Activated CD4-positive, alpha-beta memory T cell treated with anti-CD3 and anti-CD28 coated beads for 36 hours (primary cell): Measurements from ENCODE around the gene OXNAD1. TPM values are rescaled to one million over a fixed set of nuclear protein-coding genes. Genes with fewer than 3 reads are reported as not detected.
A peak's percentile ranks its signal among the peaks of the same experiment; 100 is the strongest.
"Not testable (repeated sequence)": the region's sequence is repeated elsewhere in the genome, so short reads cannot be mapped to it uniquely, and the experiment has no call there.

Experiments used
- CTCF ChIA-PET: fragments of 350-600 bp; sonication (Branson Sonifier 250); formaldehyde crosslinking; loops from one replicate; lab custom pipeline; 2021; ENCODE audit warnings: antibody characterized with exemption, inconsistent platforms; lab: Charles Lee
- POLR2A ChIA-PET: fragments of 350-600 bp; sonication (Branson Sonifier 250); formaldehyde crosslinking; loops from one replicate; lab custom pipeline; 2021; ENCODE audit warnings: antibody characterized with exemption; lab: Charles Lee
- DNase-seq: peaks from one replicate; pipeline ENCODE4 v3.0.0-alpha.2; 2020
- H3K27ac Mint-ChIP-seq: one replicate; pipeline ENCODE4 v1.8.0; 2021; ENCODE audit warnings: mixed read lengths
- H3K27me3 Mint-ChIP-seq: one replicate; pipeline ENCODE4 v1.8.0; 2021; ENCODE audit warnings: mixed read lengths
- H3K36me3 Mint-ChIP-seq: one replicate; pipeline ENCODE4 v1.8.0; 2021; ENCODE audit warnings: mixed read lengths
- H3K4me1 Mint-ChIP-seq: one replicate; pipeline ENCODE4 v1.8.0; 2021; ENCODE audit warnings: low read depth, mixed read lengths
- H3K4me3 Mint-ChIP-seq: one replicate; pipeline ENCODE4 v1.8.0; 2021; ENCODE audit warnings: mild to moderate bottlenecking, mixed read lengths
- H3K9me3 Mint-ChIP-seq: one replicate; pipeline ENCODE4 v1.8.0; 2021; ENCODE audit warnings: mixed read lengths
- intact Hi-C: fragments of 100-400 bp; cut with micrococcal nuclease; formaldehyde crosslinking; loops from one replicate; pipeline ENCODE4 v1.15.1; 2023
- total RNA-seq, 2 experiments: library from RNA; stranded (reverse); gene quantifications; one replicate each; pipeline ENCODE4 v1.2.3, GENCODE V29; 2021

OXNAD1 gene
- total RNA-seq, 2 experiments from 2014 or later: 23.5 to 24.0 TPM

DNA sequence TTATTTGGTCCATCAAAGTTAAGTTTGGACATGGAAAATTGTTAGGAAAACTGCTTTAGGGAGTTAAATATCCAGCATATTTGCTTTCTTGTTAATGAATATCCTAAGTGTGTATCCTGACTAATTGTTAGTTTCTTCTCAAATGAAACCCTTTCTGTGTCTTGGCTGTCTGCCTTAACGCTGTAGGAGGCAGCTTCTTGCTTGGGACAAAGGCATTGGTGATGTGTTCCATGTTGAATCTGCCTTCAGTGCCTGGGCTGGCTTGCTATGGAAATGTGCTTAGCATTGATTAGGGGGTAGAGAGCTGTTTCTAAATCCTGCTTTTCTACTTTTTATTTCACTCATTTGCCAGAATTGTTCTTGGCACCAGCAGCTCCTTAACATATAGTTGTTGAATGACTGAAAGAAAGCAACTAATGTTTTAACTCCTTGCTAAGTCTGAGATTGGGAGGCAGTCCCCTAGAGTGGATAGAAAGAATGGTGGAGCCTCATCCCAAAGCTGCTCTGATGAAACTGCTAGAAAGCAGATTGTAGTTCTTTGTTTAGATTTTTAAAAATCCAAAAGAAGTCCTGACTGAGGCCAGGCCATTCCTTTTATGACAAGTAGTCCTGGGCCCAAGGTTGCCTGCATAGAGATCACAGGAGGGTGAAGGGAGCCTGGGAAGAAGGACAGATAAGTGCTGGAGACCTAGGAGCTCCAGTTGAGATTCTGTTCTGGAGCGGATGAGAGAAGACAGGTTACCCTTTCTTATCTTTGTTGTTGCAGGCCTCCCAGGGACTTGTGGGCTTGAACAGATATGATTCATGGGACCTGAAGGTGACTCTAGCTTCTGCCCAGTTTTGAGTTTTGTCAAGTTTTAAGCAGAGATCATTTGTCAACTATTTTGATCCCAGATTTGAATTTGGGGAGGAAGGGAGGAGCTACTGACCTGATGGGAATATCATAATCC is 39.3 kb downstream of the OXNAD1 start:
- ChIA-PET CTCF (interaction anchor here (0.7 to 2.4 kb wide), 8 partner anchors 10 to 37 kb away, joined by 3 to 20 read pairs (median 4); no protein-coding TSS in a partner anchor), POLR2A (interaction anchor here (1.1 to 2.0 kb wide), 5 partner anchors 9 to 18 kb away, joined by 3 to 9 read pairs (median 4); no protein-coding TSS in a partner anchor)
- intact Hi-C loops: loop anchor here (2.0 to 10.0 kb wide), 5 partner anchors 14 to 850 kb away; no protein-coding TSS in a partner anchor
- no peaks in the 10 kb centered on the region for H3K9me3 Mint-ChIP-seq
- DNase-seq: peak; percentile 49
- peaks cover 43% of the 10 kb centered on the region for H3K36me3 Mint-ChIP-seq
- peak overlapping the region; percentile 12 for H3K4me3 Mint-ChIP-seq
- H3K4me1 Mint-ChIP-seq: peaks cover 95% of the 10 kb centered on the region
- H3K27me3 Mint-ChIP-seq: no peaks in the 10 kb centered on the region
- H3K27ac Mint-ChIP-seq: peak overlapping the region; percentile 88

DNA sequence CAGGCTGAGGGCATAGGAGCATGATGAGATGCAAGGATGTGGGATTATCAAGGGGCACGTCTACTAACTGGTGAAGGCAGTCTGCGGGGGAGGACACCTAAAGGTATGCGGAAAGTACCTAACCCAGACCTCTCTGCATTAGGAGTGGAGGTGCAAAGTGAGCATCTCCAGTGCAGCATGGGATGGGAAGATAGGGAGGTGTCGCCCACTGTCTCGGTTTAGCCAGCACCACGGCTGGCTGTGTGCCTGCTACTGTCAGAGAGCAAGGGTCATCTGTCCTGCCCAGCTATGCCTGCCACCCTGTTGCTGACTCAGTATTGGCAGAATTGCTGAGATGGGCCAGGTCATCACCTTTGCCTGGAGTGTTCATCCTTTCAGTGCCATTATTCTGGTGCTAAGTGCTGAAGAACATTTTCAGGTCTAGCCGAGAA is 40.1 kb downstream of the OXNAD1 start:
- H3K4me3 Mint-ChIP-seq: peak overlapping the region; percentile 12
- peaks cover 95% of the 10 kb centered on the region for H3K4me1 Mint-ChIP-seq
- peaks cover 44% of the 10 kb centered on the region for H3K36me3 Mint-ChIP-seq
- H3K9me3 Mint-ChIP-seq: no peaks in the 10 kb centered on the region
- POLR2A ChIA-PET: interaction anchor here (1.1 to 2.0 kb wide), 5 partner anchors 9 to 19 kb away, joined by 3 to 9 read pairs (median 4); no protein-coding TSS in a partner anchor
- CTCF ChIA-PET: interaction anchor here (0.7 to 2.7 kb wide), 6 partner anchors 10 to 38 kb away, joined by 3 to 20 read pairs (median 6); no protein-coding TSS in a partner anchor
- no peaks in the 10 kb centered on the region for H3K27me3 Mint-ChIP-seq
- H3K27ac Mint-ChIP-seq: peak overlapping the region; percentile 88
- DNase-seq: peak; percentile 73
- intact Hi-C loops: loop anchor here (2.0 to 10.0 kb wide), 4 partner anchors 14 to 850 kb away; no protein-coding TSS in a partner anchor

DNA sequence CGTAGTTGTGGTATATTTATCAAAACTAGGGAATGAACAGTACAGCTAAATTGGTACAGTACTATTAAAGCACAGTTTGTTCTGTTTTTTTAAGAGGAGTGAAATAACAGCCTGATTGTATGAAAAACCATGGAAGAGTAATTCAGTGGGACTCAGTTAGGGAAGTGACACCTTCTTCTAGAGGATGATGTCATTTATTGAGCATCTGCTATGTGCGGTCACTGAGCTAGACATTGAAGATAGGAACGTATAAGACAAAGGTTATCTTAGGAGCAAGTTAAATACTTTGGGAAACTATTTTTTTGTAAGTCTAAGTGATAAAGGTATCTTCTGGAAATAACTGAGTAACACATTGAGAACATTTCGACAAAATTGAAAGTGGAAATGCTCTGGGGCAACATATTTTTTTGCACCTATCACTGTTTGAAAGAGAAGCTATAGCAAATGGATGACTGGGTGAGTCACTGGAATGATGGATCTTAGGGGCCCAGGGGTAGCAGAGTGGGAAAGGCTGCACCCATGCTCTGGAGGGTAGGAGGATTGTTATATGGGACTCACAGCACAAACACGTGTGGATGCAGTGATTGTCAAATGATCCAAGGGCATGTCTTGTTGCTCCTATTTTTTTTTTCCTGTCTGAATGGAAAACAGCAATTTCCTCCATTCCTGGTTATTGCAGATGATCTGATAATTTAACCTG is 43.0 kb downstream of the OXNAD1 start:
- CTCF ChIA-PET: interaction anchor here (0.9 to 3.9 kb wide), 5 partner anchors 10 to 40 kb away, joined by 3 to 23 read pairs (median 9); no protein-coding TSS in a partner anchor
- Mint-ChIP-seq H3K36me3 (peaks cover 48% of the 10 kb centered on the region), H3K9me3 (no peaks in the 10 kb centered on the region), H3K4me3 (peak overlapping the region; percentile 0), H3K27ac (peak overlapping the region; percentile 82), H3K27me3 (no peaks in the 10 kb centered on the region), H3K4me1 (peaks cover 89% of the 10 kb centered on the region)
- DNase-seq: peak; percentile 41
- POLR2A ChIA-PET: interaction anchor here (0.9 to 2.0 kb wide), 4 partner anchors 9 to 204 kb away, joined by 3 to 7 read pairs (median 4); no protein-coding TSS in a partner anchor
- intact Hi-C loops: loop anchor here (5.0 to 10.0 kb wide), 3 partner anchors 534 to 847 kb away; no protein-coding TSS in a partner anchor

DNA sequence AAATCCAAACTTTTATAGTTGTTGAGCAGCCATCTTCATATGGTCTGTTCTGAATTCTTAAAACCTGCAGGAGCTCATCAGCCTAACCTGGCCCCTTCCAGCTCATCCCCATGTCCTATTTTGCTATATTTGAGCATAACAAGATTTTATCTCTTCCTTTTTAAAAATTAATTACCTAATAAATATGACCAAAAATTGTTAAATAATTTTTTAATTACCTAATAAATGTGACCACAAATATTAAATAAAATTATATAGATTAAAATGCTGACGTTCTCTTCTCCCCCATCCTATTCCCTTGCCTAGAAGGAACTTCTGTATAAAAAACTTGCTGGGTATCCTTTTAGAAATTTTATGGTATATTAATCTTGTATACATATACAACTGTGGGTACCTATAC is 43.7 kb downstream of the OXNAD1 start:
- H3K9me3 Mint-ChIP-seq: no peaks in the 10 kb centered on the region
- no peak for DNase-seq
- peaks cover 44% of the 10 kb centered on the region for H3K36me3 Mint-ChIP-seq
- H3K4me1 Mint-ChIP-seq: peaks cover 89% of the 10 kb centered on the region
- no peak overlapping the region for H3K4me3 Mint-ChIP-seq
- POLR2A ChIA-PET: interaction anchor here (0.9 to 1.2 kb wide), 2 partner anchors 8 to 18 kb away, joined by 4 read pairs; no protein-coding TSS in a partner anchor
- CTCF ChIA-PET: interaction anchor here (0.7 to 3.9 kb wide), 5 partner anchors 10 to 40 kb away, joined by 3 to 23 read pairs (median 9); no protein-coding TSS in a partner anchor
- H3K27me3 Mint-ChIP-seq: no peaks in the 10 kb centered on the region
- H3K27ac Mint-ChIP-seq: peak overlapping the region; percentile 84
- intact Hi-C loops: loop anchor here (1.0 to 10.0 kb wide), 9 partner anchors 7 to 846 kb away; partner anchors contain the start of gene OXNAD1

DNA sequence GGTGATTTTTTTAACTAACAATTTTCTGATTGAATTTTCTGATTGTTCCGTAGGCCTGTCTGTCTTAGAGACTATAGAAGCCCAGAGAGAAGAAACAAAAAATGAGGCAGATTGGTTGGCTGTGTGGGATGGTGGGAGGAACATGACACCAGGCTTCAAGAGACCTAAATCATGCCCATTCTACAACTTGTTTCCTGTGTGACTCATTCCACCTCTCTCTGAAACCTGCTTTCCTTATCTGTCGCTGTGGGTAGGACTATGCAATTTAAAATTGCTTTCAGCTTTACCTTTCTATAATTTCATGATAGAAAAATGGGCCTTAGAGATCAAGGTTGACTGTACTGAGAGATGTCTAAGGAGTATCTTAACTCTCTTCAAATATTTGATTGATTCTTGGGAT is 44.5 kb downstream of the OXNAD1 start:
- POLR2A ChIA-PET: interaction anchor here (1.0 kb wide), 1 partner anchor 29 kb away, joined by 3 read pairs; no protein-coding TSS in a partner anchor
- Mint-ChIP-seq H3K27ac (peak overlapping the region; percentile 84), H3K9me3 (no peaks in the 10 kb centered on the region), H3K4me3 (peak overlapping the region; percentile 33), H3K4me1 (peaks cover 91% of the 10 kb centered on the region), H3K36me3 (peaks cover 48% of the 10 kb centered on the region), H3K27me3 (no peaks in the 10 kb centered on the region)
- intact Hi-C loops: loop anchor here (1.0 to 10.0 kb wide), 9 partner anchors 8 to 845 kb away; partner anchors contain the start of gene OXNAD1
- DNase-seq: peak; percentile 76
- CTCF ChIA-PET: interaction anchor here (1.0 to 3.9 kb wide), 3 partner anchors 9 to 19 kb away, joined by 9 to 23 read pairs (median 10); no protein-coding TSS in a partner anchor

DNA sequence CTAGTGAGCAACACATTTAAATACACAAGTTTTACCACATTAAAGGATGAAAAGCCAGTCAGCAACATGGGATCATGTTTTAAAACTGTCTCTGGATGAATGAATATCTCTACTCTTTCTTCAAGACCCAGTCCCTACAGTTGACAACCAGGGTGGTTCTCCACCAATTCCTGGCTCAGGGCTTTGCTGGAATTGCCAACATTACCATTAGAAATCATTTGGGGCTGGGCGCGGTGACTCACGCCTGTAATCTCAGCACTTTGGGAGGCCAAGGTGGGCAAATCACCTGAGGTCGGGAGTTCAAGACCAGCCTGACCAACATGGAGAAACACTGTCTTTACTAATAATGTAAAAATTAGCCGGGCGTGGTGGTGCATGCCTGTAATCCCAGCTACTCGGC is 45.5 kb downstream of the OXNAD1 start:
- intact Hi-C loops, H3K4me3 Mint-ChIP-seq, H3K27me3 Mint-ChIP-seq, H3K9me3 Mint-ChIP-seq: not testable (repeated sequence)
- ChIA-PET POLR2A (interaction anchor here (1.1 kb wide), 1 partner anchor 46 kb away, joined by 3 read pairs; the partner anchor contains the start of genes DPH3 and OXNAD1), CTCF (interaction anchor here (1.1 kb wide), 1 partner anchor 240 kb away, joined by 3 read pairs; no protein-coding TSS in a partner anchor)
- Mint-ChIP-seq H3K4me1 (peaks cover 91% of the 10 kb centered on the region), H3K36me3 (peaks cover 51% of the 10 kb centered on the region), H3K27ac (peak overlapping the region; percentile 84)
- peak; percentile 9 for DNase-seq

DNA sequence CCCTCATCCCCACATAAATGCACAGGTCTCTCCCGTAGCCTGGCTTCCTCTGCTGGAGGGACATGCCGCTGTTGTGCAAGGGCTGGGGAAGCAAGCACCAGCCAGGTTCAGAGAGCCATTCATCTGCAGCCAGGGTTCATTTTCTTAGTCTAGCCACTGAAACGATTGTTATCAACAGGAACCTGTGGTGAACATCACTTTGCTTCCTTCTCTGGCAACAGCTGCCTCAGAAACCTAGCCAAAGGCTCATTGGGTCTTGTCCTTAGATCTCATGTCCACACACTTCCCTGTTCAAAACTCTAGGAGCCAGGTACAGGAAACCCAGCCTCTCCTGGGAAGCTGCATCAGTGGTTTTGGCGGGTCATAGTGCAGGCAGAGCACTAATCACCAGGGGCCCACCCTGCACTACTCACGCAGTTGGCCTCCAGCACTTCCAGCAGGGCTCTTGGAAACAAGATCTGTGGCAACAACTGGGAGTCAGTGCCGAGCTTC is 47.0 kb downstream of the OXNAD1 start:
- H3K4me1 Mint-ChIP-seq: peaks cover 91% of the 10 kb centered on the region
- H3K27ac Mint-ChIP-seq: peak overlapping the region; percentile 82
- CTCF ChIA-PET: interaction anchor here (0.6 to 5.1 kb wide), 7 partner anchors 11 to 197 kb away, joined by 3 to 48 read pairs (median 4); no protein-coding TSS in a partner anchor

DNA sequence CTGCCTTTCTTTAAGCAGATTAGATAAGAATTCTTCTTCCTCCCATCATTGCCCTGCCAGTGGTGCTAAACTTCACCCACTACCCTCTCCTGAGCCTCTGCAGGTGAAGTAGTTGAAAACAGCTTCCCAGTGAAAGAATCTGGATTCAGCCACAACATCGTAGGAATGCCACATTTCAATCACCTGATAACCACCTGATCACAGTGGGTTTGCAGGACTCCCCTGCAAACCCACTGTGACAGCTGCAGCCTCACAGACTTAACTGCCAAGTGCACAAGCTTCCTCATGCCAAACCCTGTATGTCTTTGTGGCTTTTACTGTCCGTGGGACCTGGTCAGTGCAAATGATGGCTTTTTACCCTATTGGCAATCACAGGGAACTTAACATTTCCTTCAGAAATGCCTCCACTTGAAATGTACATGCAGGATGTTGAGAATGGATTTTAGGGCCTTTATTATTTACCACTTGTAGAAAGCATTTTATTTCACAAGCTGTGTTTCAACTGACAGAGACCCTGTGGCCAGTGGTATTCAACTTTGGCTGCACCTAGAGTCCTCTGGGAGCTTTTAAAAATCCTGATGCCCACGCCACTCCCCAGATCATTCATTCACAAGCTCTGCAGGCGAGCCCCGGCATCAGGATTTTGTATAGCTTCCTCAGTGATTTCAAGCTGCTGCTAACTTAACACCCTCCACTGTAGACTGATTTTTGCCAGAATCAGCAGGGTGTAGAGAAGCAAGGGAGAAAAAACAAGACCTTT is 49.1 kb downstream of the OXNAD1 start:
- peak; percentile 9 for DNase-seq
- POLR2A ChIA-PET: interaction anchor here (1.0 to 2.3 kb wide), 4 partner anchors 10 to 204 kb away, joined by 3 to 9 read pairs (median 3); partner anchors contain the start of genes DPH3 and OXNAD1
- Mint-ChIP-seq H3K27ac (peak overlapping the region; percentile 54), H3K9me3 (no peaks in the 10 kb centered on the region), H3K27me3 (no peaks in the 10 kb centered on the region), H3K36me3 (peaks cover 54% of the 10 kb centered on the region), H3K4me3 (no peak overlapping the region), H3K4me1 (peaks cover 94% of the 10 kb centered on the region)
- intact Hi-C loops: no loop called here
- CTCF ChIA-PET: interaction anchor here (1.0 to 5.1 kb wide), 5 partner anchors 19 to 212 kb away, joined by 3 to 48 read pairs (median 4); no protein-coding TSS in a partner anchor

More for the DNA sequence above, 47.0 kb downstream of the OXNAD1 start:
- DNase-seq: peak; percentile 68
- Mint-ChIP-seq H3K4me3 (peak overlapping the region; percentile 43), H3K27me3 (no peaks in the 10 kb centered on the region), H3K9me3 (no peaks in the 10 kb centered on the region), H3K36me3 (peaks cover 52% of the 10 kb centered on the region)
- intact Hi-C loops: no loop called here
- POLR2A ChIA-PET: interaction anchor here (0.9 to 1.6 kb wide), 3 partner anchors 22 to 200 kb away, joined by 3 to 8 read pairs (median 4); partner anchors contain the start of genes DPH3 and OXNAD1

DNA sequence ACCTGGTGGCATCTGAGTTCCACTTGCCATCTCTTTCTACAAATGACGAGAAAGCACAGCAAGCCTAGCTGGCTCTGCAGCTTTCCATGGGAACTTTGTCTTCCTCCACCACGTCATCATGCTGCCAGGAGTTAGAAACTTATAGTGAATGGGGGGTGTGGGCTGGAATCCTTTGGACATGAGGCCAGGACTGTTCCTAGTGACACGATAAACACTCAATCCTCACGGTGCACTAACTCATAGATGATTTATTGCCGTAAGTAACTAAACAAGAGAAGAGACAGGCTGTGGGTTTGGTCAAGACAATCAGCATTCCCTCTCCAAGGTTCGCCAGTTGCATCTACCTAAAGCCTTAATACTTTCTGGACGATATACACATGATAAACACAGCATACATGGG is 50.6 kb downstream of the OXNAD1 start:
- intact Hi-C loops: no loop called here
- H3K27ac Mint-ChIP-seq: peak overlapping the region; percentile 63
- H3K4me3 Mint-ChIP-seq: no peak overlapping the region
- no peaks in the 10 kb centered on the region for H3K9me3 Mint-ChIP-seq
- H3K27me3 Mint-ChIP-seq: no peaks in the 10 kb centered on the region
- H3K36me3 Mint-ChIP-seq: peaks cover 64% of the 10 kb centered on the region
- ChIA-PET CTCF (interaction anchor here (1.2 to 5.1 kb wide), 2 partner anchors 21 to 25 kb away, joined by 3 to 48 read pairs; no protein-coding TSS in a partner anchor), POLR2A (interaction anchor here (0.8 to 2.3 kb wide), 2 partner anchors 11 to 30 kb away, joined by 3 to 9 read pairs; no protein-coding TSS in a partner anchor)
- H3K4me1 Mint-ChIP-seq: peaks cover 93% of the 10 kb centered on the region
- no peak for DNase-seq

DNA sequence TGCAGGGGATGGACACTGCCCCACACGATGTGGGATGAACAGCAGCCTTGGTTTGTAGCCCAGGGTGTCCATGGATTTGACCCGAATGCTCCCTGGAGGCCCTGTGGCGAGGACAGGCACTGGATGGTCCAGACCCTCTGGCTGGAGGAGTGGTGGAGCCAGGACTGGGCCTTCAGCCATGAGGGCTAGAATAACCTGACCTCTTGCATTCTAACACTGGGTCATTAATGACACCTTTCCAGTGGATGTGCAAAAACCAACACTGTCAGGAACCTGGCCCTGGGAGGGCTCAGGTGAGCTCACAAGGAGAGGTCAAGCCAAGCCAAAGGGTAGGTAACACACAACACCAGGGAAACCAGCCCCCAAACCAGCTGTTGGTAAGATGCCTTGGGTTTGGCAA is 51.4 kb downstream of the OXNAD1 start:
- H3K27ac Mint-ChIP-seq: peak overlapping the region; percentile 38
- CTCF ChIA-PET: interaction anchor here (1.0 to 9.8 kb wide), 3 partner anchors 24 to 234 kb away, joined by 5 to 228 read pairs (median 6); no protein-coding TSS in a partner anchor
- no peak for DNase-seq

More for the DNA sequence above, 51.4 kb downstream of the OXNAD1 start:
- Mint-ChIP-seq H3K27me3 (no peaks in the 10 kb centered on the region), H3K36me3 (peaks cover 70% of the 10 kb centered on the region), H3K9me3 (no peaks in the 10 kb centered on the region), H3K4me3 (no peak overlapping the region), H3K4me1 (peaks cover 92% of the 10 kb centered on the region)
- intact Hi-C loops: no loop called here
- POLR2A ChIA-PET: interaction anchor here (0.8 to 2.0 kb wide), 3 partner anchors 8 to 200 kb away, joined by 3 to 4 read pairs (median 3); no protein-coding TSS in a partner anchor
